DMS 273 (cell line): ENCODE results near the gene EXOC1L.
A peak's percentile ranks its signal among the peaks of the same experiment; 100 is the strongest.
"Not testable (repeated sequence)": the region's sequence is repeated elsewhere in the genome, so short reads cannot be mapped to it uniquely, and the experiment has no call there.

Experiments used
- DNase-seq: peaks from one replicate; lab custom pipeline; 2025; ENCODE audit not compliant: unreplicated experiment; lab: John Stamatoyannopoulos, UW

EXOC1L gene

GRCh38 chr4:55837903-55838302, 18.3 kb downstream of the EXOC1L start:
- DNase-seq: no peak

- no peak for DNase-seq
These were observed 18.8 kb downstream of the EXOC1L start for GRCh38 chr4:55838356-55838755.

GRCh38 chr4:55838952-55839351, 19.4 kb downstream of the EXOC1L start:
- DNase-seq: no peak

GRCh38 chr4:55840956-55841355, 21.4 kb downstream of the EXOC1L start:
- no peak for DNase-seq

- not testable (repeated sequence) for DNase-seq
These were observed 22.0 kb downstream of the EXOC1L start for GRCh38 chr4:55841373-55842239.

GRCh38 chr4:55842312-55842711, 22.7 kb downstream of the EXOC1L start:
- not testable (repeated sequence) for DNase-seq

DNA sequence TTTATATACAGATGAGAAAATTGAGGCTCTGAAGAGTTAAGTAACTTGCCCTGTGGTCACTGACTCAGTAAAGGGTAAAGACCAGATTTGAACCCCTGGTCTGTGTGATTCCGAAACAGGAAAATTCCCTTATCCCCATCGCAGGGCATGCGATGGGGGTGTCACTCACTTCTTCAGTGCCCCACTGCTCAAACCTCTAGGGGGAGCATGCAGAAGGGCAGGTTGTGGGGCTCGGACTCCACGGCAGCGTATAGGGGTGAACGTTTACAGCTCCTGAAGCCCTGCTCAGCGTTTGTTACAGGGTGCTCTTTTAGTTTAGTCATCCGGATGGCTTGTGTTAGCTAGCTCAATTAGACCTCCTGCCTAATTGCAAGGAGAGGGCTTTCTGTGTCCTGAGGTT, 30.1 kb downstream of the EXOC1L start:
- no peak for DNase-seq

- no peak for DNase-seq
These were observed 32.3 kb downstream of the EXOC1L start for GRCh38 chr4:55851885-55852284.

DNA sequence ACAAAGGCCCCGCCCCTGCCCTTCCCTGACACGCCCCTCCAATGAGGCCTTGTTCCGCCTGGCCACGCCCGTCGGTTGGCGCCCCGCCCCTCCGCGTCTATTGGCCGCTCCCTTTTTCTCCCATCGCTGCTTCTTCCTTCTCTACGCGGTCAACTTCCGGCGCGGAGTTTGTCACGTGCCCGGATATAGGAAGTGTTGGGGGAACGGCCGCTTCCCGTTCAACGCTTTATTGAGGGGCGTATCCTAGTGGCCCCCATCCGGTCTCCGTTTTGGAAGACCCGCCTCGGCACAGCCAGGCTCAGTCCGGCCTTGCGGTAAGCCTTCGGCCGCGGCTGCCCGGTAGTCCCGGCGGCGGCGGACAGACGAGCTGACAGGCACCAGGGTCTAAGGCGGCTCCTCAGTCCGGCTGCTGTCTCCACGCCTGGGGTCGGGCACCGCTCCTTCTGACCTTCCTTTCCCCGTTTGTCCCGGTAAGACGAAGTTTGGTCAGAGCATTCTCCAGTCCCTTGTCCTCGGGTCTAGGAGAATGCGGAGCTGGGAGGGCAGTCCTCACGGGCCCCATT, 34.0 kb downstream of the EXOC1L start, which contains the start of gene EXOC1:
TSS of gene EXOC1 (plus strand) at position 165 of the 563 bp plus-strand sequence. CDS start 4,676 bp downstream, outside the sequence.
- peak; percentile 98 for DNase-seq

DNA sequence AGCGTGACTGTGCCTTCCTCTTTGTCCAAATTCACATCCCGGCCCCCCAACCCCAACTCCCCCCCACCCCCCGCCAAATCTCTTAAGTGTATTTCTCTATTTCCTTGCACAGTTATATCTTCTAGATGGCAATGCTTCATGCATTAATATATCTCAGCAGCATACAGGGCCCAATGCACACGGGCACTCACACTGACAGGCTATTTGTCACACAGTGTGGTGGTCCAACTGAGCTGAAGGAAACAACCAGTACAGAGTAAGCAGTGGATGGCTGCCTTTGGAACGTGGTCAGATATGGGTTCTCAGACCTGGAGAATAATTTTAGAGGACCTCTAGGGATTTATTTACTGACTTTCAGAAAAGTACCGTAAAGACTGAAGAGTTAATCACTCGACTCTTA, 34.5 kb downstream of the EXOC1L start:
- DNase-seq: peak; percentile 26

GRCh38 chr4:55857586-55857985, 38.0 kb downstream of the EXOC1L start:
- no peak for DNase-seq

DNA sequence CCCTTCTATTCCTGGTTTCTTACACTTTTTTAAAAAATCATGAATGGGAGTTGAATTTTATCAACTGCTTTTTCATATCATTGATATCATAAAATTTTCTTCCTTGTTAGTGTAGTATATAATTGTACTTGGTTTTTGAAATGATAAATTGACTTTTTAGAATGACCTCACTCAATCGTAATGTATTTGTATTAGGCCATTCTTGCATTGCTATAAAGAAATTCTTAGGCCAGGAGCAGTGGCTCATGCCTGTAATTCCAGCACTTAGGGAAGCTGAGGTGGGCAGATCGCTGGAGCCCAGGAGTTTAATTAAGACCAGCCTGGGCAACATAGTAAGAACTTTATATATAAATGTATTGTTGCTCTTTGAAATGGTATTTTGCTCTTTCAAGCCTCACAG, 40.1 kb downstream of the EXOC1L start:
- no peak for DNase-seq

DNA sequence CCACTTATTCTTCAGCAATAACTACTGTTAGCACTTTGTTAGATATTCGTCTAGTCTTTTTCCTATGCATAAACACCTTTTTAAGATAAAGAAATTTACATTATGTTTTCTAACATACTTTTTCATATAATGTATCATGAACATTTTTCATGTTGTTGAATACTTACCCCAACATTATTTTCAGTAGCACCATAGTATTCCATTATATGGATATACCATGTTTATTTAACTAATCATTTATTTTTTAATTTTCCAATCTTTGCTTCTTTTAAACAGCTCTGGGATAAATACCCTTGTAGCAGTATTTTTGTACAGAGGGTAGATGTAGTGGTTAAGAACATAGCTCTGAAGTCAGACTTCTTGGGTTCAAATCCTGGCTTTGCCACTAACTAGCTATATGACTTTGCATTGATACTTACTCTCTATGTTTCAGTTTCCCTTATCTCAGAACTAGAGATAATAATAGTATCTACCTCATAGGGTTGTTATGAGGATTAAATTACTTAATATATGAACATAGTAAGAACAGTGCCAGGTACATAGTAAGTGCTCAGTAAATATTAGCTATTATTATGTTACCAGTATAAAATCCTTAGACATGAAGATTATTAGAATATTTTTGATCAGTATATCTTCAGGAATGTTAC, 45.1 kb downstream of the EXOC1L start:
- no peak for DNase-seq

GRCh38 chr4:55865228-55865806, 45.7 kb downstream of the EXOC1L start:
- DNase-seq: no peak

DNA sequence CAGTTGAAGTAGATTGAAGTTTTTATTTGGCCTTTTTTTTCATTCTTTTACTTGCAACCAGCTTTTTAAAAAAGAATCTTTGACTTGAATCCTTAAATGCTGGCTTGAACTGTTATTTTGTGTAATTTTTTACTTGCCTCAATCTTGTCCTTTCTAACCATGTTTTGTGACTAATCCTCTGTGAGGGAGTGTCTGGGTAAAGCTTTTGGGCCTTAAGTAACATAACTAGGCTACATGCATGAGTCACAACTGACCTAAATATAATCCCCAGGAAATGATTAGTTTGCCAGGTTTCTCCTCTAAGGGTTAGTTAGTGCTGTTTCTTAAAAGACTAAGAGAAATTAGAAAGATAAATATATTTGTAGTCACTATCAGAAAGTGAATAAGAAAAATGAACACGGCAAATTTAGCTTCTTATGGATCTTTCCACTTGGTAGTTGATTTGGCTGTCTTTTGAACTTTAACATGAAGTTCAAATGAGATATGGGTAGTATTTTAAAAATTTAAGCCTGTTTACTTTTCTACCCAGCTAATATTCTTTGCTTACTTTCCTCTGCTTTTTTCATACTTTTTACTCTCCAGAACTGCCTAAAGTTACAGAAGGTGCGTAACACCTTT, 46.8 kb downstream of the EXOC1L start:
- DNase-seq: peak; percentile 32

DNA sequence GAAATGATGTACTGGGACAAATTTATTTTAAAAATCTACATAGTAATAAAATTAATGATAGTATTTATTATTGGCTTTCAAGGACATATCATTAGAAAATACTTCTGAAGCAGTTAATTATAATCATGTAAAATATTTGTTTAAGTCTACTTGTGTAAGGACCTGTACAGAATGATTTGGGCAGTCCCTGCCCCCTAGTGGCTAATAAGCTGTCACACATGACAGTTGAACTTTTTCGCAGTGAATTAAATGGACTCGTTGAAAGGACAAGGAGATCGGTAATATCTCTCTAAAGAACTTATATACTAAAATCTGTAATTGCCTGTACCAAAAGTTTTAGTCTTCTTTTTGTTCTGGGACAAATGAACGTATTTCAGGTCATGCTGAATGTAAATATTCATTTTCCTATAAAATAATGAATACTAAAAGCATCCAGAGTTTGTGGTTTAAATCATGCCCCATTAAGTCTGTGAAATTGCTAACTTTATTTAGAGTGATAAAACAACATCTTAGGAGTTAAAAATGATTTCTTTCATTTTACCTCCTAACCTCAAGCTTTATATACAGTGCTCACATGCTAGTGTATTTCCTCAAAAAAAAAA, 47.5 kb downstream of the EXOC1L start:
- DNase-seq: peak; percentile 71

GRCh38 chr4:55868581-55869090, 49.0 kb downstream of the EXOC1L start:
- DNase-seq: no peak

GRCh38 chr4:55871299-55871800, 51.8 kb downstream of the EXOC1L start:
- no peak for DNase-seq

- no peak for DNase-seq
These were observed 55.2 kb downstream of the EXOC1L start for GRCh38 chr4:55874831-55875230.

GRCh38 chr4:55876387-55876786, 56.8 kb downstream of the EXOC1L start:
- no peak for DNase-seq
